ENCODE data around the gene SCUBE2. TPM values are rescaled to one million over a fixed set of nuclear protein-coding genes. Genes with fewer than 3 reads are reported as not detected.

SCUBE2 gene
- total RNA-seq, 3 donors from 2014 or later (not counting 1 experiment from before 2014, with no cell fraction given): not detected

DNA sequence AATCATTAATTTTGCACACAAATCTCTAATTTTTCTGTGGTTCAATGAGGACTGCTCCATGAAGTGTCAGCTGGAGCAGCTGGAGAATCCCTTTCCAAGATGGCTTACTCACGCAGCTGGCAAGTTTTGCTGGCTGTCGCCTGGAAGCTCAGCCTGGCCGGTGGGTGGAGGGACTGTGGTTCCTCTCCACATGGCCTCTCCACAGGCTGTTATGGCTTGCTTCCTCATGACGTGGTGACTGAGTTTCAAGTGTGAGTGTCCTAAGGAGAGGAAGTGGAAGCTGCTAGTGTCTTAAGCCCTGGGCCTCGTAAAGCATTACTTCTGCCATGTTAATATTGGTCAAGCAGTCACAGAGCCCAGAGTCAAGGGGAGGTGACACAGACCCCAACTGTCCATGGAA is 73.6 kb downstream of the SCUBE2 start:
- H3K4me1 Mint-ChIP-seq: no peaks in the 10 kb centered on the region
- intact Hi-C loops (cut with micrococcal nuclease): loop anchor here (5.0 kb wide), 1 partner anchor 120 kb away; no protein-coding TSS in a partner anchor
- no peak overlapping the region for H3K27ac Mint-ChIP-seq
- ATAC-seq (peak in 2 of 3 donors; percentile 38 to 58), DNase-seq (peak in 1 of 2 donors; percentile 11)
- H3K27me3 Mint-ChIP-seq (ENCODE audit: low read depth in 2 of 2): peaks cover 16 to 17% of the 10 kb centered on the region in 2 donors
- TF ChIP-seq, protein P1, sequence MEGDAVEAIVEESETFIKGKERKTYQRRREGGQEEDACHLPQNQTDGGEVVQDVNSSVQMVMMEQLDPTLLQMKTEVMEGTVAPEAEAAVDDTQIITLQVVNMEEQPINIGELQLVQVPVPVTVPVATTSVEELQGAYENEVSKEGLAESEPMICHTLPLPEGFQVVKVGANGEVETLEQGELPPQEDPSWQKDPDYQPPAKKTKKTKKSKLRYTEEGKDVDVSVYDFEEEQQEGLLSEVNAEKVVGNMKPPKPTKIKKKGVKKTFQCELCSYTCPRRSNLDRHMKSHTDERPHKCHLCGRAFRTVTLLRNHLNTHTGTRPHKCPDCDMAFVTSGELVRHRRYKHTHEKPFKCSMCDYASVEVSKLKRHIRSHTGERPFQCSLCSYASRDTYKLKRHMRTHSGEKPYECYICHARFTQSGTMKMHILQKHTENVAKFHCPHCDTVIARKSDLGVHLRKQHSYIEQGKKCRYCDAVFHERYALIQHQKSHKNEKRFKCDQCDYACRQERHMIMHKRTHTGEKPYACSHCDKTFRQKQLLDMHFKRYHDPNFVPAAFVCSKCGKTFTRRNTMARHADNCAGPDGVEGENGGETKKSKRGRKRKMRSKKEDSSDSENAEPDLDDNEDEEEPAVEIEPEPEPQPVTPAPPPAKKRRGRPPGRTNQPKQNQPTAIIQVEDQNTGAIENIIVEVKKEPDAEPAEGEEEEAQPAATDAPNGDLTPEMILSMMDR (IDR thresholded peaks at IDR 0.05): no peak
- no peaks in the 10 kb centered on the region for H3K9me3 Mint-ChIP-seq
- Histone ChIP-seq H3K27me3 (ENCODE audit: control insufficient read depth, insufficient read depth, low read length) (no peaks in the 10 kb centered on the region), H3K4me3 (ENCODE audit: low read length) (no peak overlapping the region), H3K27ac (ENCODE audit: low read length) (no peak overlapping the region), H3K4me1 (ENCODE audit: control insufficient read depth, insufficient read depth, low read length) (no peaks in the 10 kb centered on the region), H3K9me3 (ENCODE audit: control insufficient read depth, insufficient read depth, low read length) (no peaks in the 10 kb centered on the region), H3K36me3 (ENCODE audit: control insufficient read depth, insufficient read depth, low read length) (no peaks in the 10 kb centered on the region)
- 60% methylated on average over 5 of the region's 5 CpGs for WGBS (ENCODE audit: insufficient coverage)
- no peaks in the 10 kb centered on the region for H3K36me3 Mint-ChIP-seq
- H3K4me3 Mint-ChIP-seq: no peak overlapping the region

DNA sequence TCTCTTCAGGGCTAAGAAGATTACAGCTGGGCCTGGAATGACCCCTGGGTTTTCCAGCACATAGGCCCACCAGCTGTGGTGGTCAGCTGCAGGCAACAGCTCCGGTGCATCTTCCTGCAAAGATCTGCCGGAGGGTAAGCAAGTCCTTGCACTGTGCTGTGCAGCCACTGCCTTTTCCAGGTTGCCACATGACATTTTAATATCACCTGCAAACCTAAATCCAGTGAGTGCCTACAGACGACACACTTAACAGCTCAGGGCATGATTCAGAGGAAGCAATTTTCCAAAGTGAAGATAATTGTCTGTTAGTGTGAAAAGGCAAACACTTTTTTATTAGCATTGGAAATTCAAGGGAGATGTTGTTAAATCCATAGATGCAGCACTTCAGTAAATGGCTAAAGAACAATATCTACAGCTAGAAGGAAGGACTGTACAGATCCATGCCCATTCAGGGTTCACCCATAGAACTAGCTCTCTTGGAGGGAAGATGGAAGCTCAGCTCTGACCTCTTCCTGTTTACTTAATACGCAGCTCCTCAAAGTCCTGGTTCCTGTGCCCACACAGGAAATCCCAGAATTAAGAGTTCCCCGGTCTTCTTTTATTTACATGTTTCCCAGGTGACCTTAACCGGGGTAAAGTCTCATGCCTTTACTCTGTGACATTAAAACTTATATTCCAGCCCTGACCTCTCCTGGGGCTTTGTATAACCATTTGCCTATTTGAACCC is 74.3 kb downstream of the SCUBE2 start:
- Mint-ChIP-seq H3K27ac (no peak overlapping the region), H3K4me1 (no peaks in the 10 kb centered on the region), H3K4me3 (no peak overlapping the region), H3K9me3 (no peaks in the 10 kb centered on the region), H3K36me3 (no peaks in the 10 kb centered on the region), H3K27me3 (ENCODE audit: low read depth in 2 of 2) (peaks cover 11% of the 10 kb centered on the region in 2 donors)
- Histone ChIP-seq H3K4me3 (ENCODE audit: low read length) (no peak overlapping the region), H3K36me3 (ENCODE audit: control insufficient read depth, insufficient read depth, low read length) (no peaks in the 10 kb centered on the region), H3K9me3 (ENCODE audit: control insufficient read depth, insufficient read depth, low read length) (no peaks in the 10 kb centered on the region), H3K27me3 (ENCODE audit: control insufficient read depth, insufficient read depth, low read length) (no peaks in the 10 kb centered on the region), H3K27ac (ENCODE audit: low read length) (no peak overlapping the region), H3K4me1 (ENCODE audit: control insufficient read depth, insufficient read depth, low read length) (no peaks in the 10 kb centered on the region)
- intact Hi-C loops (cut with micrococcal nuclease): loop anchor here (5.0 kb wide), 1 partner anchor 120 kb away; no protein-coding TSS in a partner anchor
- no peak for DNase-seq
- TF ChIP-seq, protein P1 (IDR thresholded peaks at IDR 0.05): no peak
- 50% methylated on average over 6 of the region's 6 CpGs for WGBS (ENCODE audit: insufficient coverage)
- ATAC-seq: no peak

DNA sequence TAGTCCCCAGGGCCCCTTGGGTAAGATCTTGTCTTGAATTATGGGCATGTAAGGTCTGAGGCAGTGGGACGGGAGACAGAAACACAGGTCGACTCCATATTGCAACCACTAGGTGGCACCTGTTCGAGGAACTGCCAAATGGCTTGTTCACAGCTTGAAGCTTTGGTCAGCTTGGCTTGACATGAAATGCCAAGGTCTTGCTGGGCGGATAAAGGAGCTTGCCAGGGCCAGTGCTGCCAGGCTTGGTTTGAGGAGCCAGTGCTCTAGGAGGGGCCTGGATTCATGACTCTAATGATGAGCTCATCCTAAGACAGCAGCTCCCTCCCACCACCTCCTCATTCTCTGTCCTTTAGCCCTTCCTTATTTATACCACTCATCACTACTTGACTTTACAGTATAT is 75.7 kb downstream of the SCUBE2 start:
- no peak overlapping the region for H3K27ac Mint-ChIP-seq
- peak; percentile 24 to 81 for DNase-seq
- WGBS (ENCODE audit: insufficient coverage): 14% methylated on average over 4 of the region's 4 CpGs

More for the DNA sequence above, 75.7 kb downstream of the SCUBE2 start:
- H3K9me3 Mint-ChIP-seq: no peaks in the 10 kb centered on the region
- intact Hi-C loops (cut with micrococcal nuclease): loop anchor here (1.0 to 5.0 kb wide), 2 partner anchors 122 to 491 kb away; no protein-coding TSS in a partner anchor
- ATAC-seq: peak; percentile 70 to 90 (median 87)
- H3K27me3 ChIP-seq (ENCODE audit: control insufficient read depth, insufficient read depth, low read length): no peaks in the 10 kb centered on the region
- TF ChIP-seq, protein P1 (IDR thresholded peaks at IDR 0.05): peak; percentile 75
- no peak overlapping the region for H3K4me3 ChIP-seq (ENCODE audit: low read length)
- no peak overlapping the region for H3K27ac ChIP-seq (ENCODE audit: low read length)
- no peaks in the 10 kb centered on the region for H3K36me3 ChIP-seq (ENCODE audit: control insufficient read depth, insufficient read depth, low read length)
- H3K36me3 Mint-ChIP-seq: no peaks in the 10 kb centered on the region
- H3K4me1 Mint-ChIP-seq: no peaks in the 10 kb centered on the region
- H3K9me3 ChIP-seq (ENCODE audit: control insufficient read depth, insufficient read depth, low read length): no peaks in the 10 kb centered on the region
- H3K4me1 ChIP-seq (ENCODE audit: control insufficient read depth, insufficient read depth, low read length): no peaks in the 10 kb centered on the region
- no peak overlapping the region for H3K4me3 Mint-ChIP-seq
- peaks cover 12 to 24% of the 10 kb centered on the region in 2 donors for H3K27me3 Mint-ChIP-seq (ENCODE audit: low read depth in 2 of 2)

Data from natural killer cell (primary cell).